Liver (tissue), 3 donors: ENCODE measurements around the gene VSNL1.

Source experiments
- ATF3 ChIP-seq: IDR thresholded peaks from 2 replicates; pipeline ENCODE4 v1.6.1; 2016; ENCODE audit warnings: antibody characterized with exemption
- EGR1 ChIP-seq, 2 donors: IDR thresholded peaks; 2 replicates each; pipeline ENCODE4 v1.6.1; 2016 to 2018; ENCODE audit warnings: antibody characterized with exemption in 2 of 2, low read depth in 2 of 2
- FOXA1 ChIP-seq: IDR thresholded peaks from 2 replicates; pipeline ENCODE4 v1.6.1; 2016; ENCODE audit warnings: antibody characterized with exemption
- FOXA2 ChIP-seq: IDR thresholded peaks from 2 replicates; pipeline ENCODE4 v1.6.1; 2016; ENCODE audit warnings: antibody characterized with exemption
- JUND ChIP-seq, 2 donors: IDR thresholded peaks; 2 replicates each; pipeline ENCODE4 v1.6.1; 2016; ENCODE audit warnings: antibody characterized with exemption in 2 of 2
- MAX ChIP-seq: IDR thresholded peaks from 2 replicates; pipeline ENCODE4 v1.6.1; 2016; ENCODE audit warnings: antibody characterized with exemption
- RAD21 ChIP-seq, 2 donors: IDR thresholded peaks; 2 replicates each; pipeline ENCODE4 v1.6.1; 2016; ENCODE audit warnings: antibody characterized with exemption in 2 of 2, mild to moderate bottlenecking in 2 of 2
- REST ChIP-seq: IDR thresholded peaks from 2 replicates; pipeline ENCODE4 v1.6.1; 2016; ENCODE audit warnings: antibody characterized with exemption, mild to moderate bottlenecking
- SP1 ChIP-seq: IDR thresholded peaks from 2 replicates; pipeline ENCODE4 v1.6.1; 2018; ENCODE audit warnings: antibody characterized with exemption, mild to moderate bottlenecking
- TAF1 ChIP-seq: conservative IDR thresholded peaks from 2 replicates; pipeline ENCODE4 v1.6.1; 2016; ENCODE audit warnings: antibody characterized with exemption, mild to moderate bottlenecking
- YY1 ChIP-seq: IDR thresholded peaks from 2 replicates; pipeline ENCODE4 v1.6.1; 2016; ENCODE audit warnings: antibody characterized with exemption, mild to moderate bottlenecking
- ZBTB33 ChIP-seq: IDR thresholded peaks from 2 replicates; pipeline ENCODE4 v1.6.1; 2016; ENCODE audit warnings: antibody characterized with exemption
- TF ChIP-seq, protein P1 (sequence below): fragments of 150-350 bp; IDR thresholded peaks from 2 replicates; pipeline ENCODE4 v1.5.1; 2017; ENCODE audit warnings: improper control_type of control experiment, low read depth, low read length; ENCODE audit not compliant: missing input control
- donor health status: healthy.
- donor health status: healthy.

DNA sequence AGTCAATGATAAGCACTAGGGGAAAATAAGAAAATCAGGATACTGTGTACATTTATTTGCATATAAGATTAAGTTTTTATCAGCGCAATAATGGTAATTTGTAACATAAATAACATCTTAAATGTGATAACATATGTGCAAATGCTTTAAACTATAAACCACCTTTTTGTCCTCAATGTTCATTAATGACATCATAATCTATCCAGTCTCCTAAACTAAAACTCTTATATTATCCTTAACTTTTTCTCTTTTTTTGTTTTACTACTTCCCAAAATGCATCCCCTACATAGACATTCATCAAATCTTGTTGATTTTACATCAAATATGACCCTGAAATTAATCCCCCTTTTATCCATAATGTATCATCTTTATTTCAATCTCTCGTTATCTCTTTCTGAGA, 18.9 kb upstream of the VSNL1 start:
- TF ChIP-seq JUND (IDR thresholded peaks at IDR 0.05) (no peak), YY1 (no peak), SP1 (no peak), RAD21 (IDR thresholded peaks at IDR 0.05) (no peak), ATF3 (no peak), MAX (no peak), FOXA2 (no peak), ZBTB33 (no peak), TAF1 (no peak), FOXA1 (no peak), EGR1 (IDR thresholded peaks at IDR 0.05; ENCODE audit: low read depth in 2 of 2) (no peak), REST (no peak)
- TF ChIP-seq, protein P1, sequence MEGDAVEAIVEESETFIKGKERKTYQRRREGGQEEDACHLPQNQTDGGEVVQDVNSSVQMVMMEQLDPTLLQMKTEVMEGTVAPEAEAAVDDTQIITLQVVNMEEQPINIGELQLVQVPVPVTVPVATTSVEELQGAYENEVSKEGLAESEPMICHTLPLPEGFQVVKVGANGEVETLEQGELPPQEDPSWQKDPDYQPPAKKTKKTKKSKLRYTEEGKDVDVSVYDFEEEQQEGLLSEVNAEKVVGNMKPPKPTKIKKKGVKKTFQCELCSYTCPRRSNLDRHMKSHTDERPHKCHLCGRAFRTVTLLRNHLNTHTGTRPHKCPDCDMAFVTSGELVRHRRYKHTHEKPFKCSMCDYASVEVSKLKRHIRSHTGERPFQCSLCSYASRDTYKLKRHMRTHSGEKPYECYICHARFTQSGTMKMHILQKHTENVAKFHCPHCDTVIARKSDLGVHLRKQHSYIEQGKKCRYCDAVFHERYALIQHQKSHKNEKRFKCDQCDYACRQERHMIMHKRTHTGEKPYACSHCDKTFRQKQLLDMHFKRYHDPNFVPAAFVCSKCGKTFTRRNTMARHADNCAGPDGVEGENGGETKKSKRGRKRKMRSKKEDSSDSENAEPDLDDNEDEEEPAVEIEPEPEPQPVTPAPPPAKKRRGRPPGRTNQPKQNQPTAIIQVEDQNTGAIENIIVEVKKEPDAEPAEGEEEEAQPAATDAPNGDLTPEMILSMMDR, result no peak
